HTERT RPE-1 (cell line): ENCODE measurements around the gene DHPS.
"Not testable (repeated sequence)": the region's sequence is repeated elsewhere in the genome, so short reads cannot be mapped to it uniquely, and the experiment has no call there.

Source experiments
- in situ Hi-C: fragments of 300-500 bp; cut with MboI; formaldehyde crosslinking; loops from 4 replicates; pipeline ENCODE4 v1.14.3; 2020; ENCODE audit warnings: low sequenced_read_pairs

The DHPS gene

DNA sequence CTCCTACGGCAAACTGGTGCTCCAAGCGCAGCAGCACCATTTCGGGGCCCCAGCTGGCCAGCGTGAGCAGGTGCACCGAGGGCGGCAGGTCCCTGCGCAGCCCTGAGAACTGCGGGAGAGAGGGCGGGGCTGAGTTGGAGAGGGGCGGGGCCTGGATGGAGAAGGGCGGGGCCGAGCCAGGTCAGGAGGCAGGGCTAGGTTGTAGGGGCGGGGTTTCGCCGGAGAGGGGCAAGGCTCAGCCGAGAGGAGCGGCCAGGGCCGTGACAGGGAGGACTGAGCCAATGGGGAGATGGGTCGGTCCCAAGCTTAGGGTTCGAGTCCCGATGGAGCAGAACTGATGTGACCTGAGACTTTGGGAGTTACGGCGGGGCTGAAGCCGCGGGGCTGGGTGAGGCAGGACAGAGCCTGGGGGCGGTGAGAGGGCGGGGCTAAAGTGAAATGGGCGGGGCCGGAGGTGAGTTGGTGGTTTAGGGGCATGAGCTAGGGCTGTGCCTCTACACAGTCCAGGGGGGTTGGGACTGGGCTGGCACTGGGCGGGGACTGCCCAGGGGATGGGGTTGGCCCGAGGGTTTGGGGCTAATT, 34.1 kb downstream of the DHPS start:
- in situ Hi-C loops: no loop called here

DNA sequence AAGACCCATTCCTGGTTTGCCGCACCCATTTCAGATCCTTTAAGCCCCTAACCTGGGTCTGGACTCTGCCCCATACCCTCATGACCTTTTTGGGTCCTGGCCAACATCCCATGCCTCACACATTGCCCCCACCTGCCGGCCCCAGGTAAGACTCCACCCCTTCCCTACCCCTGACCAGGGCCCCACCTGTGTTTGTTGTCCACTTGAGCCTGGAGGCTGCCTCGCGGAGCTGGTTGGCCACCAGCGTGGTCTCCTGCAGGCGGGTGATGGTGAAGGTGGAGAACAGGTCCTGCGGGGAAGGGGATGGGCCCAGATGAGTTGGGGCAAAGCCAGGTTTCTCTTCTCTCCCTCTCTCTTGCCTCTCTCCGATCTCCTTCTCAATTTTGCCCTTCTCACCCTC, 34.6 kb downstream of the DHPS start:
- in situ Hi-C loops: no loop called here

DNA sequence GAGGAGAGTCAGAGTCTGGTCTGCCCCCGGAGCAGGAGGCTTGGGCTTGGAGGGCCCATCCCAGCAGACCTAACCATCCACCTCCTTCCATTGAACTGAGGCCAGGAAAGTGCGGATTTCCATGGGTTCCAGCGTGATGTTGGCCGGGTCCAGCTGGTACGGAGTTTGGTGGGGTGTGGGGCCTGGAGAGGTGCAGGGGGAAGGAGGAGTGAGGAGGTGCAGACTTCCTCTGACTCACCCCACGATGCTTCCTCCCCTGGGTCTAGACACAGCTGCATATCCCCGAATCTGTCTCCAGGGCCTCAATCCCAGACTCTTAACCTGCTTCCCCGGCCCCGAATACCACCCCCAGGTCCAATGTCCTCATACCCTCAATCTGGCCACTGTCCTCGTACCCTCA, 35.1 kb downstream of the DHPS start:
- in situ Hi-C loops: no loop called here

DNA sequence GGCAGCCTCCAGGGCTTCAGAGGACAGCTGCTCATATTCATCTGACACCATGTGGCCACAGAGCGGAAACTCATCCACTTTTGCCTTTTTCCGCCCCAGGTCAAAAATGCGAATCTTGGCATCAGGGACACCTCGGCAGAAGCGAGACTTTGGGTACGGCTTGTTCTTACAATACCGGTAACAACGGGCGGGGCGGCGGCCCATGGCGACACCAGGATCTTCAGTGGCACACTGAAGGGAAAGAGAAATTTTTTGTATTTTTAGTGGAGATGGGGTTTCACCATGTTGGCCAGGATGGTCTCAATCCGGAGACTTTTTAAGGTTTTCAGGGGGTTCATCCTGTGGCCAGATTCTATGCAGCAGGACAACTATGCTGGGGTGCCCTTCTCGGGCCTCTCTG, 38.0 kb downstream of the DHPS start:
- in situ Hi-C loops: not testable (repeated sequence)

DNA sequence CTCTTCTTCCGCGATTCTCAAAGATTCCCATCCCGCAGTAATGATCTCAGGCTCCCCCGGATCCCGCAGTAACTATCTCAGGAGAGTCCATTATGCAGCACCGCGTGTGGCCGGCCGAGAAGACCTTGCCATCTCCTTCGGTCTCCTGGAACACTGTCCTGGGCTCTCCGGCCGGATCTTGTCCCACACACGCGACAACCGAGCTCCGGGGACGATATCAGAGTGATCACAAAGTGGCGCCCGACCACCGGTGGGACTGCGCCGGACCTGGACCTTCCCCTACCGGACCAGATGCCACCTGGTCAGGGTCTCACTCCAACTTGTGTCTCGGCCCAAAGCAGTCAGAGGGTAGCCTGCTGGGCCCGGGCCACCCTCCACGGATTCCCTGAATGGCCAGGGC, 39.2 kb downstream of the DHPS start:
- in situ Hi-C loops: no loop called here

DNA sequence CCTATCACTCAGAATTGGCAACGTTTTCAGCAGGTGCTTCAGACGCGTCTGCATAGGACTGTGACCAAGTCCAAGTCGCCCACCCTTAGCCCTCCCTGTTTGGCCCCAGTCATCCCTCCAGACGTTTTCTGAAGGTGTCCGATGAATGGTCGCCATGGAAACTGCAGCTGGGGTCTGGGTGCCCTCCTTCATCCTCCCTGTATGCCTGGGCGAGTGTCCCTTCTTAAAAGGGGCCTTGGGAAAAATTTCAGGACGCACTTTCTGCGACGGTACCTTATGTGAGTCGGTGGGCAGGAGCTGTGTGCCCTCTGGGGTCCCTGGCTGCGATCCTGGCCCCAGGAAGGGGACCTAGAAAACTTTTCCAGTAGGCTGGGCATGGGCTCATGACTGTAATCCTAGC, 40.2 kb downstream of the DHPS start:
- in situ Hi-C loops: no loop called here

DNA sequence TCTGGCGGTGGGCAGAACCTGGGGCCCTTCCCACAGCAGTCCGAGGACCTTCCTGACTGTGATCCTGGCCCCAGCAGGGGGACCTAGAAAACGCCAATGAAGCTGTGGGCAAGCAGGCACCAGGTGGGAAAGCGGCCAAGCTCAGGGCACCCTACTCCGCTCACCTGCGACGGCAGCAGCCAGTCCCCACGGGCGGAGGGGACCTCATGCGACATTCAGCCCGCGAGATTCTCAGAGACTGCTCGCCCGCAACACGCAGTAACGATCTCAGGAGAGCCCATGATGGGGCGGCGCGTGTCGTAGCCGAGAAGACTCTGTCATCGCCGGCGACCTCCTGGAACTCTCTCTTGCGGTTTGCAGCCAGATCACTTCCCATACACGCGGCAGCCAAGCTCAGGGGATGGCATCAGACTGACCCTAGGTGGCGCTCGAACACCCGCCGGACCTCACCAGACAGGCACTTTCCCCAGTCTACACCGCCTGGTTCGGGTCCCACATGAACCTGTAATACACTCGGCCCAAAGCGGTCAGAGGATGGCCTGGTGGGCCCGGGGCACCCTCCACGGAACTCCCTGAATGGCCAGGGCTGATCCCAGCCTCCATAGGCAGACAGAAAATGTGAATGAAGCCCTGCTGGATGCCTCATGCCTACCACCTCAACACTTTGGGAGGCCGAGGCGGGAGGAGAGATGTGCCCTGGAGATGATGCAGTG, 41.6 kb downstream of the DHPS start:
- in situ Hi-C loops: no loop called here

DNA sequence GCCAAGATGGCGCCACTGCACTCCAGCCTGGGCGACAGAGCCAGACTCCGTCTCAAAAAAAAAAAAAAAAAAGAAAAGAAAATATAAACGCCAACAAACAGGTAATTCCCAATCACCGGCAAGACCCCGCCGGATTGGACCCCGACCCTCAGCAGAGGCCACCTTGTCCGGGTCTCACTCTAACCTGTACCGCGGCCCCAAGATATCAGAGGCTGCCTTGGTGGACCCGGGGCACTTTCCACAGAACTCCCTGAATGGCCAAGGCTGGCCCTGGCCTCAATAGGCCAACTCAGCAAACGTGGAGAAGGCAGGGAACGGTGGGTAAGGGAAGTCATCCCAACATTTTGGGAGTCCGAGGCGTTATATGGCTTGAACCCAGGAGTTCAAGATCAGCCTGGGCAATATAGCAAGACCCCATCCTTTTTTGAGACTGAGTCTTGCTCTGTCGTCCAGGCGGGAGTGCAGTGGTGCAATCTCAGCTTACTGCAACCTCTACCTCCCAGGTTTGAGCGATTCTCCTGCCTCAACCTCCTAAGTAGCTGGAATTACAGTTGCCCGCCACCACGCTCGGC, 43.0 kb downstream of the DHPS start:
- in situ Hi-C loops: no loop called here

DNA sequence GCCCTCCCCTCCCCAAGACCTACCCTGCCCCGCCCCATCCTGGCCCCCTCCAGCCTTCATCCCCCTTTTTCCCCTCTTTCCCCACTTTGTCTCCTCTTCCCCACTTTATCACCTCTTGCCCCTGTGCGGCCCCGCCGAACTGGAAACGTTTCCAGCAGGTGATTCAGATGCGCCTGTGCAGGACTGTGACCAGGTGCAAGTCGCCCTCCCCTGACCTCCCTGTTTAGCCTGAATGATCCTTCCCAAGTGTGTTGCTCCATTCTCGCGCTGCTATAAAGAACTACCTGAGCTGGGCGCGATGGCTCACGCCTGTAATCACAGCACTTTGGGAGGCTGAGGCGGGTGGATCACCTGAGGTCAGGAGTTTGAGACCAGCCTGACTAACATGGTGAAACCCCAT, 45.0 kb downstream of the DHPS start:
- in situ Hi-C loops: no loop called here

DNA sequence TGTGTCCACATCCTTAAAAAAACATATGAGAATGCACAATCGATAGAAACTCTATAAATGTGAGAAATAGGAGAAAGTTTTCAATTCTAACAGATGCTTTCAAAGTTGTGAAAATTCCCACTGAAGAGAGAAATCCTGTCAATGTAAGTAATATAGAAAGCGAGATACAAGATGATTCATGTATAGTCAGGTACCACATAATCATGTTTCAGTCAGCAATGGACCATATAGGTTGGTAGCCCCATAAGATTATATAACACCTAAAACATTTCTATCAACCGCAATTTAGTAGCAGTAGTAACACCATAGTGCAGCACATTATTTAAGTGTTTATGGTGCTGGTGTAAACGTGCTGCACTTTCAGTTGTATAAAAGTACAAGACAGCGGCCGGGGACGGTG, 52.5 kb downstream of the DHPS start:
- in situ Hi-C loops: no loop called here

DNA sequence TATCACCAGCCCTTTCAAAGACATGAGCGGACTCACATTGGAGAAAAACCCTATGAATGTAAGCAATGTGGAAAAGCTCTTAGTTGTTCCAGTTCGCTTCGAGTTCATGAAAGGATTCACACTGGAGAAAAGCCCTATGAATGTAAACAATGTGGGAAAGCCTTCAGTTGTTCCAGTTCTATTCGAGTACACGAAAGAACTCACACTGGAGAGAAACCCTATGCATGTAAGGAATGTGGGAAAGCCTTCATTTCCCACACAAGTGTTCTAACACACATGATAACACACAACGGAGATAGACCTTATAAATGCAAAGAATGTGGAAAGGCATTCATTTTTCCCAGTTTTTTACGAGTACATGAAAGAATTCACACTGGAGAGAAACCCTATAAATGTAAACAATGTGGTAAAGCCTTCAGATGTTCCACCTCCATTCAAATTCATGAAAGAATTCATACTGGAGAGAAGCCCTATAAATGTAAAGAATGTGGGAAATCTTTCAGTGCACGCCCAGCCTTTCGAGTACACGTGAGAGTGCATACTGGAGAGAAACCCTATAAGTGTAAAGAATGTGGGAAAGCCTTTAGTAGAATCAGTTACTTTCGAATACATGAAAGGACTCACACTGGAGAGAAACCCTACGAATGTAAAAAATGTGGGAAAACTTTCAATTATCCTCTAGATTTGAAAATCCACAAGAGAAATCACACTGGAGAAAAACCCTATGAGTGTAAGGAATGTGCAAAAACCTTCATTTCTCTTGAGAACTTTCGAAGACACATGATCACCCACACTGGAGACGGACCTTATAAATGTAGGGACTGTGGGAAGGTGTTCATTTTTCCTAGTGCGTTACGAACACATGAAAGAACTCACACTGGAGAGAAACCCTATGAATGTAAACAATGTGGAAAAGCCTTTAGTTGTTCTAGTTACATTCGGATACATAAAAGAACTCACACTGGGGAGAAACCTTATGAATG, 53.3 kb downstream of the DHPS start:
- in situ Hi-C loops: no loop called here

DNA sequence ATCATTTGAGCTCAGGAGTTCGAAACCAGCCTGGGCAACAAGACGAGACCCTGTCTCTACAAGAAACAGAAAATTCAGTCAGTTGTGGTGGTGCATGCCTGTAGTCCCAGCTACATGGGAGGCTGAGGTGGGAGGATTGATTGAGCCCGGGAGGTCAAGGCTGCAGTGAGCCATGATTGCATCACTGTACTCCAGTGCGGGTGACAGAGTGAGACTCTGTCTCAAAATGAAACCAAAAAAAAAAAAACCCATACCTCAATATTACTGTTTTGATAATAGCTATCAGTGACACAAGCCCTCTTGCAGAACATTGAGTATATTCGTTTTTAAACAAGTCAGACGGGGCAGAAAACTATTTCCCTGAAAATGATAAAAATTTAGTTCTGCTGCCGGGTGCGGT, 54.7 kb downstream of the DHPS start:
- in situ Hi-C loops: no loop called here
